HCT116 (cell line): ENCODE measurements around the gene CCNB2. TPM values are rescaled to one million over a fixed set of nuclear protein-coding genes. Genes with fewer than 3 reads are reported as not detected.

Source experiments
- ATAC-seq: fragments of 200-7000 bp; cut with Tn5 transposase; 2 replicates; pipeline ENCODE4 v1.9.1; 2020; ENCODE audit warnings: mild to moderate bottlenecking, moderate library complexity
- BruUV-seq: library from RNA; stranded (reverse); fragments of 400-500 nt; replicated peaks from 2 replicates; lab custom pipeline; 2021; lab: Mats Ljungman, UMichigan
- CTCF ChIA-PET: fragments of 300-600 bp; sonication (Branson Sonifier 250); formaldehyde crosslinking; loops from one replicate; lab custom pipeline; 2021; ENCODE audit warnings: antibody characterized with exemption; lab: Charles Lee
- POLR2A ChIA-PET: fragments of 300-600, 350-600 bp; sonication (Branson Sonifier 250); formaldehyde crosslinking; loops from one replicate; lab custom pipeline; 2021; ENCODE audit warnings: antibody characterized with exemption; lab: Charles Lee
- RAD21 ChIA-PET, 2 experiments: fragments of 300-600 bp; sonication (Branson Sonifier 250); formaldehyde crosslinking; loops; one replicate each; lab custom pipeline; 2023; ENCODE audit warnings: low total read pairs in 2 of 2; ENCODE audit not compliant: uncharacterized antibody in 2 of 2, unreplicated experiment in 2 of 2, low non-redundant PET in 1 of 2; lab: Charles Lee
- DNase-seq: peaks from one replicate; pipeline ENCODE4 v3.0.0-alpha.2; 2010; ENCODE audit warnings: low read depth, low spot score
- H2AFZ ChIP-seq: fragments of 200-600 bp; shearing (Covaris generic), sonication (generic); 2 replicates; pipeline ENCODE4 v1.6.1; 2017; ENCODE audit warnings: low read depth, mixed run types, mixed read lengths, antibody characterized with exemption, low read length; ENCODE audit not compliant: poor library complexity, severe bottlenecking
- H3K27ac ChIP-seq: 2 replicates; pipeline ENCODE4 v1.5.1; 2012; ENCODE audit warnings: low read depth, low read length
- H3K27me3 ChIP-seq: fragments of 200-600 bp; sonication (generic); 2 replicates; pipeline ENCODE4 v1.6.1; 2016; ENCODE audit warnings: mixed run types, low read length, mixed read lengths; ENCODE audit not compliant: insufficient read depth
- H3K36me3 ChIP-seq, 2 experiments: fragments of 200-500 bp in 1 of 2; fragments of 200-600 bp in 1 of 2; sonication (Bioruptor generic) in 1 of 2; sonication (generic) in 1 of 2; 2 replicates each; pipeline versions ENCODE4 v1.5.1 to v1.6.1; 2014 to 2016; ENCODE audit warnings: low read length in 2 of 2, inconsistent platforms in 1 of 2, mixed read lengths in 1 of 2, mixed run types in 1 of 2; ENCODE audit not compliant: insufficient read depth in 2 of 2, control insufficient read depth in 1 of 2
- H3K4me1 ChIP-seq, 2 experiments: fragments of 200-600 bp in 1 of 2; sonication (generic) in 1 of 2; 2 replicates each; pipeline versions ENCODE4 v1.5.1 to v1.6.1; 2012 to 2017; ENCODE audit warnings: low read length in 2 of 2, inconsistent platforms in 1 of 2, mild to moderate bottlenecking in 1 of 2, mixed read lengths in 1 of 2, mixed run types in 1 of 2, moderate library complexity in 1 of 2; ENCODE audit not compliant: insufficient read depth in 2 of 2, control insufficient read depth in 1 of 2
- H3K4me2 ChIP-seq: fragments of 200-600 bp; sonication (generic); 2 replicates; pipeline ENCODE4 v1.6.1; 2017; ENCODE audit warnings: mixed run types, low read length, mixed read lengths
- H3K4me3 ChIP-seq, 2 experiments: fragments of 200-600 bp in 1 of 2; sonication (generic) in 1 of 2; replicated peaks in 1 of 2; 2 replicates each; pipeline ENCODE4 v1.5.1; 2011 to 2016; ENCODE audit warnings: low read length in 2 of 2, control low read depth in 1 of 2, low read depth in 1 of 2, mild to moderate bottlenecking in 1 of 2, mixed read lengths in 1 of 2, mixed run types in 1 of 2
- H3K79me2 ChIP-seq: fragments of 200-600 bp; sonication (generic); 2 replicates; pipeline ENCODE4 v1.6.1; 2017; ENCODE audit warnings: mild to moderate bottlenecking, mixed run types, low read length, moderate library complexity, mixed read lengths; ENCODE audit not compliant: insufficient read depth
- H3K9ac ChIP-seq: fragments of 200-600 bp; sonication (generic); 2 replicates; pipeline ENCODE4 v1.6.1; 2016; ENCODE audit warnings: low read length, mixed read lengths
- H3K9me2 ChIP-seq: fragments of 200-600 bp; sonication (generic), shearing (Covaris generic); 2 replicates; pipeline ENCODE4 v1.6.1; 2017; ENCODE audit warnings: mixed run types, mild to moderate bottlenecking, moderate library complexity; ENCODE audit not compliant: insufficient read depth
- H3K9me3 ChIP-seq, 2 experiments: fragments of 200-500 bp in 1 of 2; fragments of 200-600 bp in 1 of 2; sonication (Bioruptor generic) in 1 of 2; sonication (generic) in 1 of 2; 2 replicates each; pipeline ENCODE4 v1.6.1; 2014 to 2017; ENCODE audit warnings: low read length in 2 of 2, mixed read lengths in 2 of 2, inconsistent platforms in 1 of 2, low read depth in 1 of 2, mild to moderate bottlenecking in 1 of 2, mixed run types in 1 of 2, moderate library complexity in 1 of 2; ENCODE audit not compliant: control insufficient read depth in 1 of 2, insufficient read depth in 1 of 2
- H4K20me1 ChIP-seq: fragments of 200-600 bp; sonication (generic), shearing (Covaris generic); 2 replicates; pipeline ENCODE4 v1.6.1; 2017; ENCODE audit warnings: mixed run types, mild to moderate bottlenecking, moderate library complexity; ENCODE audit not compliant: insufficient read depth
- CBX3 ChIP-seq: IDR thresholded peaks from 2 replicates; pipeline ENCODE4 v1.6.1; 2012; ENCODE audit warnings: low read depth
- EGR1 ChIP-seq: IDR thresholded peaks from 2 replicates; pipeline ENCODE4 v1.6.1; 2012; ENCODE audit warnings: low read depth
- EZH2 ChIP-seq: fragments of 200-600 bp; sonication (generic); IDR thresholded peaks from 2 replicates; pipeline ENCODE4 v1.6.1; 2017; ENCODE audit warnings: antibody characterized with exemption, mixed run types
- JUND ChIP-seq: IDR thresholded peaks from 2 replicates; pipeline ENCODE4 v1.6.1; 2012
- POLR2A ChIP-seq: IDR thresholded peaks from 2 replicates; pipeline ENCODE4 v1.7.0; 2011; ENCODE audit warnings: borderline replicate concordance; ENCODE audit not compliant: insufficient read depth, insufficient read length; ENCODE audit errors: extremely low read depth
- POLR2AphosphoS5 ChIP-seq: IDR thresholded peaks from 2 replicates; pipeline ENCODE4 v1.6.1; 2011; ENCODE audit warnings: mild to moderate bottlenecking, low read depth, low read length, moderate library complexity
- RAD21 ChIP-seq: IDR thresholded peaks from 2 replicates; pipeline ENCODE4 v1.6.1; 2012; ENCODE audit warnings: low read depth, mild to moderate bottlenecking
- SIN3A ChIP-seq: IDR thresholded peaks from 2 replicates; pipeline ENCODE4 v1.6.1; 2012; ENCODE audit warnings: low read depth
- SP1 ChIP-seq: IDR thresholded peaks from 2 replicates; pipeline ENCODE4 v1.6.1; 2012; ENCODE audit warnings: low read depth
- ZBTB33 ChIP-seq: IDR thresholded peaks from 2 replicates; pipeline ENCODE4 v1.6.1; 2011; ENCODE audit warnings: mild to moderate bottlenecking, low read length, moderate library complexity; ENCODE audit not compliant: insufficient replicate concordance; ENCODE audit errors: extremely low read depth
- ZNF274 ChIP-seq: fragments of 200-500 bp; sonication (Bioruptor generic); IDR thresholded peaks from 2 replicates; pipeline ENCODE4 v1.6.1; 2014; ENCODE audit warnings: mild to moderate bottlenecking, low read depth, low read length, inconsistent platforms
- intact Hi-C: fragments of 100-400 bp; cut with micrococcal nuclease; formaldehyde crosslinking; loops from 2 replicates; pipeline ENCODE4 v1.10.0; 2022
- total RNA-seq: library from RNA; stranded (reverse); gene quantifications from one replicate; pipeline ENCODE4 v1.2.1, GENCODE V29; 2021; ENCODE audit not compliant: unreplicated experiment
- TF ChIP-seq, protein P1 (sequence below): IDR thresholded peaks from 2 replicates; pipeline ENCODE4 v1.6.1; 2012; ENCODE audit warnings: low read depth
- TF ChIP-seq, protein P2 (sequence below): IDR thresholded peaks from 2 replicates; pipeline ENCODE4 v1.6.1; 2012

Gene CCNB2
- total RNA-seq, 1 experiment from 2014 or later = 88.7 TPM

DNA sequence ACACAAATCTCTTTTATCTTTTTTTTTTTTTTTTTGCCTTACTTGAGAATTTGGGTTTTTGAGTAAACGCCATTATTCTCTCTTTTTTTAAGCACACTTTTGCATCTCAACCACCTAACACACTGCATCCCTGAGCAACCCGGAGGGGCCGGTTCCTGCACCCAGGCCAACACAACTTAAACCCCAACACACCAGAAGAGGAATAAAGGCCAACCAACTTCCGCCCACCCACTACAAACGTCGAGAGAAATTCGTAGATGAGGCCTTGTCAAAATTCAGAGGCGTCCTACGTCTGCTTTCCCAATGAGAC is 389 bp upstream of the CCNB2 start:
- Histone ChIP-seq H3K4me1 (peaks cover 9 to 12% of the 10 kb centered on the region in 2 experiments), H3K27ac (peak overlapping the region; percentile 70)
- CTCF ChIA-PET = no interaction called here

More for the DNA sequence above, 389 bp upstream of the CCNB2 start:
- H3K36me3 ChIP-seq = peaks cover 23 to 28% of the 10 kb centered on the region in 2 experiments
- POLR2A ChIA-PET = no interaction called here
- RAD21 ChIA-PET = no interaction called here
- H3K4me3 ChIP-seq = peak overlapping the region; percentile 82 to 85
- TF ChIP-seq POLR2AphosphoS5 = no peak
- no peak for TF ChIP-seq CBX3
- no peak for TF ChIP-seq EGR1
- no peak for TF ChIP-seq JUND
- TF ChIP-seq ZBTB33 = no peak
- TF ChIP-seq, protein P1, sequence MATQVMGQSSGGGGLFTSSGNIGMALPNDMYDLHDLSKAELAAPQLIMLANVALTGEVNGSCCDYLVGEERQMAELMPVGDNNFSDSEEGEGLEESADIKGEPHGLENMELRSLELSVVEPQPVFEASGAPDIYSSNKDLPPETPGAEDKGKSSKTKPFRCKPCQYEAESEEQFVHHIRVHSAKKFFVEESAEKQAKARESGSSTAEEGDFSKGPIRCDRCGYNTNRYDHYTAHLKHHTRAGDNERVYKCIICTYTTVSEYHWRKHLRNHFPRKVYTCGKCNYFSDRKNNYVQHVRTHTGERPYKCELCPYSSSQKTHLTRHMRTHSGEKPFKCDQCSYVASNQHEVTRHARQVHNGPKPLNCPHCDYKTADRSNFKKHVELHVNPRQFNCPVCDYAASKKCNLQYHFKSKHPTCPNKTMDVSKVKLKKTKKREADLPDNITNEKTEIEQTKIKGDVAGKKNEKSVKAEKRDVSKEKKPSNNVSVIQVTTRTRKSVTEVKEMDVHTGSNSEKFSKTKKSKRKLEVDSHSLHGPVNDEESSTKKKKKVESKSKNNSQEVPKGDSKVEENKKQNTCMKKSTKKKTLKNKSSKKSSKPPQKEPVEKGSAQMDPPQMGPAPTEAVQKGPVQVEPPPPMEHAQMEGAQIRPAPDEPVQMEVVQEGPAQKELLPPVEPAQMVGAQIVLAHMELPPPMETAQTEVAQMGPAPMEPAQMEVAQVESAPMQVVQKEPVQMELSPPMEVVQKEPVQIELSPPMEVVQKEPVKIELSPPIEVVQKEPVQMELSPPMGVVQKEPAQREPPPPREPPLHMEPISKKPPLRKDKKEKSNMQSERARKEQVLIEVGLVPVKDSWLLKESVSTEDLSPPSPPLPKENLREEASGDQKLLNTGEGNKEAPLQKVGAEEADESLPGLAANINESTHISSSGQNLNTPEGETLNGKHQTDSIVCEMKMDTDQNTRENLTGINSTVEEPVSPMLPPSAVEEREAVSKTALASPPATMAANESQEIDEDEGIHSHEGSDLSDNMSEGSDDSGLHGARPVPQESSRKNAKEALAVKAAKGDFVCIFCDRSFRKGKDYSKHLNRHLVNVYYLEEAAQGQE = no peak
- no peak for TF ChIP-seq EZH2
- no peak for TF ChIP-seq SP1
- TF ChIP-seq, protein P2, sequence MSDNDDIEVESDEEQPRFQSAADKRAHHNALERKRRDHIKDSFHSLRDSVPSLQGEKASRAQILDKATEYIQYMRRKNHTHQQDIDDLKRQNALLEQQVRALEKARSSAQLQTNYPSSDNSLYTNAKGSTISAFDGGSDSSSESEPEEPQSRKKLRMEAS = no peak
- no peak for TF ChIP-seq RAD21
- no peak for TF ChIP-seq SIN3A
- TF ChIP-seq POLR2A = no peak
- no peak for TF ChIP-seq ZNF274
- DNase-seq (no peak), ATAC-seq (peak; percentile 11; the same call in 1 of the 2 replicates)
- no peaks in the 10 kb centered on the region for H3K9me3 ChIP-seq
- H4K20me1 ChIP-seq = no peaks in the 10 kb centered on the region
- BruUV-seq = no TSS peak
- peaks cover 43% of the 10 kb centered on the region for H3K79me2 ChIP-seq
- intact Hi-C loops = no loop called here
- peak overlapping the region; percentile 78 for H3K4me2 ChIP-seq
- H3K27me3 ChIP-seq = no peaks in the 10 kb centered on the region
- H3K9me2 ChIP-seq = no peaks in the 10 kb centered on the region
- peak overlapping the region; percentile 65 for H2AFZ ChIP-seq
- H3K9ac ChIP-seq = peak overlapping the region; percentile 83
